H1 (cell line): ENCODE data around the gene HPN. TPM values are rescaled to one million over a fixed set of nuclear protein-coding genes. Genes with fewer than 3 reads are reported as not detected.

ENCODE experiments used
- BCL11A ChIP-seq, 2 experiments: IDR thresholded peaks; one replicate each; pipeline ENCODE4 v1.6.1; 2011; ENCODE audit warnings: low read depth in 2 of 2, low read length in 2 of 2, mild to moderate bottlenecking in 2 of 2
- CREB1 ChIP-seq: IDR thresholded peaks from 2 replicates; pipeline ENCODE4 v1.6.1; 2012; ENCODE audit warnings: inconsistent platforms
- HDAC6 ChIP-seq: IDR thresholded peaks from one replicate; pipeline ENCODE4 v1.7.1; 2012; ENCODE audit warnings: low read depth, mild to moderate bottlenecking, inconsistent platforms, low read length, moderate library complexity
- JUND ChIP-seq: IDR thresholded peaks from 2 replicates; pipeline ENCODE4 v1.6.1; 2011; ENCODE audit warnings: mild to moderate bottlenecking, improper control_type of control experiment, low read length
- KDM1A ChIP-seq: fragments of 200-600, 300-600 bp; sonication (generic); IDR thresholded peaks from 2 replicates; pipeline ENCODE4 v1.7.1; 2016; ENCODE audit warnings: mild to moderate bottlenecking, low read length, borderline replicate concordance
- NRF1 ChIP-seq: IDR thresholded peaks from 2 replicates; pipeline ENCODE4 v1.6.1; 2011; ENCODE audit warnings: mild to moderate bottlenecking, low read depth, low read length, improper control_type of control experiment
- POLR2A ChIP-seq, 2 experiments: IDR thresholded peaks; 1 replicate in 1 of 2; 2 replicates in 1 of 2; pipeline ENCODE4 v1.6.1; 2011; ENCODE audit warnings: low read depth in 2 of 2, low read length in 2 of 2, mild to moderate bottlenecking in 2 of 2; ENCODE audit errors: control extremely low read depth in 1 of 2
- POLR2AphosphoS5 ChIP-seq: IDR thresholded peaks from 2 replicates; pipeline ENCODE4 v1.6.1; 2011; ENCODE audit warnings: low read depth, low read length
- RAD21 ChIP-seq, 2 experiments: IDR thresholded peaks in 1 of 2; conservative IDR thresholded peaks in 1 of 2; 2 replicates each; pipeline ENCODE4 v1.6.1; 2011; ENCODE audit warnings: low read depth in 2 of 2, low read length in 2 of 2, improper control_type of control experiment in 1 of 2, inconsistent platforms in 1 of 2, mild to moderate bottlenecking in 1 of 2, moderate library complexity in 1 of 2
- RFX5 ChIP-seq: IDR thresholded peaks from 2 replicates; pipeline ENCODE4 v1.6.1; 2011; ENCODE audit warnings: low read depth, low read length, improper control_type of control experiment, borderline replicate concordance
- SAP30 ChIP-seq: fragments of 300-600 bp; sonication (generic); IDR thresholded peaks from 2 replicates; pipeline ENCODE4 v1.7.1; 2012; ENCODE audit warnings: low read length, moderate library complexity, mild to moderate bottlenecking, inconsistent platforms; ENCODE audit not compliant: insufficient read depth, insufficient replicate concordance
- SP1 ChIP-seq: IDR thresholded peaks from 2 replicates; pipeline ENCODE4 v1.6.1; 2011; ENCODE audit warnings: low read depth, low read length
- SP4 ChIP-seq: IDR thresholded peaks from 2 replicates; pipeline ENCODE4 v1.6.1; 2012; ENCODE audit warnings: low read length, inconsistent platforms
- SRF ChIP-seq: IDR thresholded peaks from 2 replicates; pipeline ENCODE4 v1.6.1; 2011; ENCODE audit warnings: mild to moderate bottlenecking, low read depth, low read length, moderate library complexity
- USF2 ChIP-seq: IDR thresholded peaks from 2 replicates; pipeline ENCODE4 v1.6.1; 2011; ENCODE audit warnings: low read length, improper control_type of control experiment
- polyA plus RNA-seq, 7 experiments: library from polyadenylated mRNA; depleted of rRNA in 3 of 7; stranded (reverse) in 5 of 7; unstranded in 2 of 7; fragments of >200 nt in 5 of 7; fragments of 200-250 nt in 2 of 7; gene quantifications; 1 replicate in 5 of 7; 2 replicates in 1 of 7; 4 replicates in 1 of 7; pipeline versions ENCODE4 v1.2.1 to v1.2.3, GENCODE V29; 2011 to 2013; ENCODE audit warnings: missing spikeins in 2 of 7, mixed read lengths in 2 of 7
- total RNA-seq: library from RNA; stranded (reverse); fragmentation: NEBNext Ultra II Directional; extraction: Animal tissue kit (Norgen Biotek cat#: 25700); gene quantifications from 2 replicates; pipeline ENCODE4 v1.2.1, GENCODE V29; 2021
- TF ChIP-seq, protein P1 (sequence below), 3 experiments: IDR thresholded peaks; 1 replicate in 2 of 3; 2 replicates in 1 of 3; pipeline versions ENCODE4 v1.5.1 to v1.6.1; 2011; ENCODE audit warnings: low read length in 3 of 3, mild to moderate bottlenecking in 3 of 3, inconsistent platforms in 2 of 3, low read depth in 1 of 3, moderate library complexity in 1 of 3; ENCODE audit not compliant: insufficient read depth in 1 of 3; ENCODE audit errors: control extremely low read depth in 1 of 3
- TF ChIP-seq, protein P2 (sequence below): IDR thresholded peaks from 2 replicates; pipeline ENCODE4 v1.6.1; 2012; ENCODE audit warnings: low read length, inconsistent platforms
- TF ChIP-seq, protein P3 (sequence below): IDR thresholded peaks from 2 replicates; pipeline ENCODE4 v1.6.1; 2012; ENCODE audit warnings: inconsistent platforms

The HPN gene
- total and polyA plus RNA-seq, 2 of the 8 experiments (the other 6 are each of a cell fraction or from before 2014, with no cell fraction given), result 14.7 to 33.7 TPM

GRCh38 chr19:35055715-35056179, 14.2 kb downstream of the HPN start (continued):
- TF ChIP-seq, protein P1, sequence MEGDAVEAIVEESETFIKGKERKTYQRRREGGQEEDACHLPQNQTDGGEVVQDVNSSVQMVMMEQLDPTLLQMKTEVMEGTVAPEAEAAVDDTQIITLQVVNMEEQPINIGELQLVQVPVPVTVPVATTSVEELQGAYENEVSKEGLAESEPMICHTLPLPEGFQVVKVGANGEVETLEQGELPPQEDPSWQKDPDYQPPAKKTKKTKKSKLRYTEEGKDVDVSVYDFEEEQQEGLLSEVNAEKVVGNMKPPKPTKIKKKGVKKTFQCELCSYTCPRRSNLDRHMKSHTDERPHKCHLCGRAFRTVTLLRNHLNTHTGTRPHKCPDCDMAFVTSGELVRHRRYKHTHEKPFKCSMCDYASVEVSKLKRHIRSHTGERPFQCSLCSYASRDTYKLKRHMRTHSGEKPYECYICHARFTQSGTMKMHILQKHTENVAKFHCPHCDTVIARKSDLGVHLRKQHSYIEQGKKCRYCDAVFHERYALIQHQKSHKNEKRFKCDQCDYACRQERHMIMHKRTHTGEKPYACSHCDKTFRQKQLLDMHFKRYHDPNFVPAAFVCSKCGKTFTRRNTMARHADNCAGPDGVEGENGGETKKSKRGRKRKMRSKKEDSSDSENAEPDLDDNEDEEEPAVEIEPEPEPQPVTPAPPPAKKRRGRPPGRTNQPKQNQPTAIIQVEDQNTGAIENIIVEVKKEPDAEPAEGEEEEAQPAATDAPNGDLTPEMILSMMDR (IDR thresholded peaks at IDR 0.05; ENCODE audit: control extremely low read depth in 1 of 3, insufficient read depth in 1 of 3, low read depth in 1 of 3, low read length in 3 of 3), result peak; percentile 83 to 91 (median 89)
- TF ChIP-seq HDAC6, result no peak
- no peak for TF ChIP-seq SP4
- 0 out of 2 replicates have a peak, but pooled peaks have one; percentile 16 for TF ChIP-seq CREB1
- no peak for TF ChIP-seq SAP30
- TF ChIP-seq, protein P2, sequence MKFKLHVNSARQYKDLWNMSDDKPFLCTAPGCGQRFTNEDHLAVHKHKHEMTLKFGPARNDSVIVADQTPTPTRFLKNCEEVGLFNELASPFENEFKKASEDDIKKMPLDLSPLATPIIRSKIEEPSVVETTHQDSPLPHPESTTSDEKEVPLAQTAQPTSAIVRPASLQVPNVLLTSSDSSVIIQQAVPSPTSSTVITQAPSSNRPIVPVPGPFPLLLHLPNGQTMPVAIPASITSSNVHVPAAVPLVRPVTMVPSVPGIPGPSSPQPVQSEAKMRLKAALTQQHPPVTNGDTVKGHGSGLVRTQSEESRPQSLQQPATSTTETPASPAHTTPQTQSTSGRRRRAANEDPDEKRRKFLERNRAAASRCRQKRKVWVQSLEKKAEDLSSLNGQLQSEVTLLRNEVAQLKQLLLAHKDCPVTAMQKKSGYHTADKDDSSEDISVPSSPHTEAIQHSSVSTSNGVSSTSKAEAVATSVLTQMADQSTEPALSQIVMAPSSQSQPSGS, result peak; percentile 62; the same call in 1 of the 2 replicates
- no peak for TF ChIP-seq SRF
- peak; percentile 41 for TF ChIP-seq USF2
- TF ChIP-seq POLR2AphosphoS5, result peak; percentile 38; the same call in 1 of the 2 replicates
- TF ChIP-seq RAD21 (IDR thresholded peaks at IDR 0.05 in 1 of 2, conservative IDR thresholded peaks at IDR 0.05 in 1 of 2; ENCODE audit: low read depth in 2 of 2, low read length in 2 of 2), result peak; percentile 67 to 72
- peak; percentile 77; the same call in 1 of the 2 replicates for TF ChIP-seq KDM1A
- TF ChIP-seq BCL11A (IDR thresholded peaks at IDR 0.05; ENCODE audit: low read depth in 2 of 2, low read length in 2 of 2), result no peak
- peak; percentile 58; the same call in 1 of the 2 replicates for TF ChIP-seq JUND
- TF ChIP-seq, protein P3, sequence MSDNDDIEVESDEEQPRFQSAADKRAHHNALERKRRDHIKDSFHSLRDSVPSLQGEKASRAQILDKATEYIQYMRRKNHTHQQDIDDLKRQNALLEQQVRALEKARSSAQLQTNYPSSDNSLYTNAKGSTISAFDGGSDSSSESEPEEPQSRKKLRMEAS, result peak; percentile 39; the same call in 1 of the 2 replicates
- no peak for TF ChIP-seq NRF1
- no peak for TF ChIP-seq POLR2A (IDR thresholded peaks at IDR 0.05; ENCODE audit: control extremely low read depth in 1 of 2, low read depth in 2 of 2, low read length in 2 of 2)
- TF ChIP-seq SP1, result peak; percentile 29; the same call in 1 of the 2 replicates
- no peak for TF ChIP-seq RFX5
